ENCODE results near the gene SPDYE4.

The SPDYE4 gene

DNA sequence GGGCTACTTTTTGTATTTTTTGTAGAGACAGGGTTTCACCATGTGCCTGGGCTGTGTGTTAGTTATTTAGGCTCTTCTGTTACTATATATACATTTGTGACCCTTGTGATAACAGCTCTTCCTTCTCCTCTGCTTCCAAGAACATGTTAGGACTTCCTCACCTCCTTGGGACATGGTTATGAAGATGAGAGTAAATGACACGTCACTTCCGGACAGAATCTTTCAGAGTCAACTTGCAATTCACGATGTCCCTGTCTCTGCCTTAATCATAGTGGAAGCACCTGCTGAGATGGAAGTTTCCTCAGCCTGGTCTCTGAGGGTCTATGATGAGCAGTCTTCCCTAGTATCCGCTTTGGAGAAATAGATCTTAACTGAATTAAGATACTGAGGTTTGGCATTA, 56.6 kb downstream of the SPDYE4 start:
- no peaks in the 10 kb centered on the region for H3F3A ChIP-seq (ENCODE audit: insufficient read depth, low read length)
- H4K20me1 ChIP-seq (ENCODE audit: insufficient read depth, low read length), result no peaks in the 10 kb centered on the region
- H2AFZ ChIP-seq (ENCODE audit: low read length), result no peak overlapping the region
- no peaks in the 10 kb centered on the region for H3K9me3 ChIP-seq (ENCODE audit: low read length)
- no peaks in the 10 kb centered on the region for H3K9me2 ChIP-seq (ENCODE audit: low read depth, low read length)
- H3K4me2 ChIP-seq (ENCODE audit: low read length), result no peak overlapping the region
- H3K27ac ChIP-seq (ENCODE audit: low read depth, low read length, poor library complexity, severe bottlenecking), result no peak overlapping the region
- H3K27me3 ChIP-seq (ENCODE audit: insufficient read depth, low read length), result no peaks in the 10 kb centered on the region
- no peak overlapping the region for H3K4me3 ChIP-seq (ENCODE audit: low read depth, low read length, poor library complexity, severe bottlenecking)
- no peaks in the 10 kb centered on the region for H3K79me2 ChIP-seq (ENCODE audit: insufficient read depth, low read length)
- H3K4me1 ChIP-seq (ENCODE audit: insufficient read depth, low read length, severe bottlenecking), result no peaks in the 10 kb centered on the region
- no peaks in the 10 kb centered on the region for H3K36me3 ChIP-seq (ENCODE audit: insufficient read depth, low read length)
- H3K9ac ChIP-seq (ENCODE audit: low read length), result no peak overlapping the region
- TF ChIP-seq EZH2 (IDR thresholded peaks at IDR 0.05; ENCODE audit: borderline replicate concordance, low read length), result no peak
- TF ChIP-seq CTCF (IDR thresholded peaks at IDR 0.05; ENCODE audit: low read length), result no peak

DNA sequence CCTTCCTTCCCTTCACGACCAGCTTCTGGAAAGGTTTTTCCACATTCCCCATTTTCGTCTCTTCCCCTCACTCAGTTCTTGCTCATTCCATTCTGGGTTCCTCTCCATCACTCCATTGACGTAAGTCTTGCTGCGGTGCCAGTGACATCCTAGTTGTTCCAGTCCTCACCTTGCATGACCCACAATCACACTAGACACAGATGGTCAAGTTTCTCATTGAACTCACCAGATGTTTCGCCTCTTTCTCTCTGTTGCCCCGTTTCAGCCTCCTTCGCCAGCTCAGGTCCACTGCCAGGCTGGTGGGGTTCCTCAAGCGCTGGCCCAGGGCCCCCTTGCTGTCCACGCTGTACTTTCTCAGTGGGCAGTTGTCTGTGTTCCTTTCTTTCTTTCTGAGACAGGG, 57.1 kb downstream of the SPDYE4 start:
- H3K4me2 ChIP-seq (ENCODE audit: low read length), result no peak overlapping the region
- H3K4me1 ChIP-seq (ENCODE audit: insufficient read depth, low read length, severe bottlenecking), result no peaks in the 10 kb centered on the region
- TF ChIP-seq CTCF (IDR thresholded peaks at IDR 0.05; ENCODE audit: low read length) (no peak), EZH2 (IDR thresholded peaks at IDR 0.05; ENCODE audit: borderline replicate concordance, low read length) (no peak)

More for the DNA sequence above, 57.1 kb downstream of the SPDYE4 start:
- Histone ChIP-seq H3F3A (ENCODE audit: insufficient read depth, low read length) (no peaks in the 10 kb centered on the region), H3K9me2 (ENCODE audit: low read depth, low read length) (no peaks in the 10 kb centered on the region), H3K27ac (ENCODE audit: low read depth, low read length, poor library complexity, severe bottlenecking) (no peak overlapping the region), H3K27me3 (ENCODE audit: insufficient read depth, low read length) (no peaks in the 10 kb centered on the region), H3K9ac (ENCODE audit: low read length) (no peak overlapping the region), H3K4me3 (ENCODE audit: low read depth, low read length, poor library complexity, severe bottlenecking) (no peak overlapping the region), H3K9me3 (ENCODE audit: low read length) (no peaks in the 10 kb centered on the region), H2AFZ (ENCODE audit: low read length) (no peak overlapping the region), H4K20me1 (ENCODE audit: insufficient read depth, low read length) (no peaks in the 10 kb centered on the region), H3K79me2 (ENCODE audit: insufficient read depth, low read length) (no peaks in the 10 kb centered on the region), H3K36me3 (ENCODE audit: insufficient read depth, low read length) (no peaks in the 10 kb centered on the region)

Data from OCI-LY1 (cell line).